ENCODE measurements around the gene APCS. TPM values are rescaled to one million over a fixed set of nuclear protein-coding genes. Genes with fewer than 3 reads are reported as not detected.

The APCS gene
- total RNA-seq, 1 experiment from 2014 or later = not detected

GRCh38 chr1:159580340-159580739 lies 7.3 kb upstream of the APCS start:
- Histone ChIP-seq H3K4me1 (ENCODE audit: insufficient read depth, low read length) (peaks cover 10% of the 10 kb centered on the region), H3K27me3 (ENCODE audit: low read length) (peaks cover 18% of the 10 kb centered on the region), H4K20me1 (ENCODE audit: low read length) (no peaks in the 10 kb centered on the region), H3K9me2 (replicated peaks; ENCODE audit: low read length) (no peaks in the 10 kb centered on the region), H3K27ac (ENCODE audit: low read length) (no peak overlapping the region), H3K4me2 (ENCODE audit: low read length) (0 out of 2 replicates have a peak overlapping the region, but pooled peaks have one; percentile 5), H3F3A (ENCODE audit: low read length, unreplicated experiment) (no peaks in the 10 kb centered on the region), H3K36me3 (ENCODE audit: low read depth, low read length) (no peaks in the 10 kb centered on the region), H3K4me3 (ENCODE audit: low read length) (no peak overlapping the region), H3K9ac (ENCODE audit: low read length) (no peak overlapping the region), H2AFZ (ENCODE audit: low read length) (no peak overlapping the region), H3K9me3 (ENCODE audit: low read length) (no peaks in the 10 kb centered on the region; the same call in 1 of the 2 replicates), H3K79me2 (ENCODE audit: low read length) (no peaks in the 10 kb centered on the region)
- intact Hi-C loops (cut with micrococcal nuclease) = no loop called here
- DNase-seq (peak; percentile 54), ATAC-seq (no peak)
- POLR2A ChIA-PET (ENCODE audit: unreplicated experiment) = no interaction called here
- CTCF ChIA-PET = interaction anchor here (0.5 kb wide), 1 partner anchor 123 kb away, joined by 3 read pairs; no protein-coding TSS in a partner anchor
- no peak for TF ChIP-seq EZH2 (IDR thresholded peaks at IDR 0.05; ENCODE audit: low read length, unreplicated experiment)
- TF ChIP-seq CTCF (conservative IDR thresholded peaks at IDR 0.05; ENCODE audit: low read depth, low read length) = no peak
- BruUV-seq (replicated peaks) = no TSS peak

DNA sequence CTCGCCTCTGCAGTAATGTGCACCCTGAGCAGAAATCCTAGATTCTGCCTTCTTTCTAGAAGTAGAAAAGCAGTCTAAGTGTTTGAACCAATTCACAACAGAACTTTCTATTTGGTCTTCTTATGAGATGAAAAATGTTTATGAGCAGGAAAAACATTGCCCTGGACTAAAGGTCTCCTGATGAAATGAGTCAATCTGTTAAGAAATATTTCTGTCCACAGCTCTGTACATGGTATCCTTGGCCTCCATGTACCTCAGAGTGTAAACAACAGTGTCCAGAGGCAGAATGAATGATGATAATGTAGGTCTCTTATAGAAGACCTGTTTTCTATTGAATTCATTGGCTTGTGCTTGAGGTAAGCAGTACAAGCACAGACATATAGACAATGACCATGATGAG lies 6.2 kb upstream of the APCS start:
- ChIA-PET POLR2A (ENCODE audit: unreplicated experiment) (no interaction called here), CTCF (no interaction called here)
- DNase-seq (no peak), ATAC-seq (no peak)
- Histone ChIP-seq H3K4me3 (ENCODE audit: low read length) (no peak overlapping the region), H3F3A (ENCODE audit: low read length, unreplicated experiment) (no peaks in the 10 kb centered on the region), H3K4me2 (ENCODE audit: low read length) (no peak overlapping the region), H3K27me3 (ENCODE audit: low read length) (peaks cover 9% of the 10 kb centered on the region), H3K9ac (ENCODE audit: low read length) (no peak overlapping the region), H3K27ac (ENCODE audit: low read length) (no peak overlapping the region), H2AFZ (ENCODE audit: low read length) (no peak overlapping the region), H3K79me2 (ENCODE audit: low read length) (no peaks in the 10 kb centered on the region), H3K9me3 (ENCODE audit: low read length) (no peaks in the 10 kb centered on the region), H4K20me1 (ENCODE audit: low read length) (no peaks in the 10 kb centered on the region), H3K9me2 (replicated peaks; ENCODE audit: low read length) (no peaks in the 10 kb centered on the region), H3K36me3 (ENCODE audit: low read depth, low read length) (no peaks in the 10 kb centered on the region), H3K4me1 (ENCODE audit: insufficient read depth, low read length) (peaks cover 10% of the 10 kb centered on the region)
- TF ChIP-seq CTCF (conservative IDR thresholded peaks at IDR 0.05; ENCODE audit: low read depth, low read length) (no peak), EZH2phosphoT487 (IDR thresholded peaks at IDR 0.05; ENCODE audit: borderline replicate concordance, low read length) (no peak)
- intact Hi-C loops (cut with micrococcal nuclease) = no loop called here
- BruUV-seq (replicated peaks) = no TSS peak

GRCh38 chr1:159584536-159584935 lies 3.1 kb upstream of the APCS start:
- TF ChIP-seq EZH2phosphoT487 (IDR thresholded peaks at IDR 0.05; ENCODE audit: borderline replicate concordance, low read length) = no peak
- TF ChIP-seq EZH2 (IDR thresholded peaks at IDR 0.05; ENCODE audit: low read length, unreplicated experiment) = no peak
- no peak for TF ChIP-seq CTCF (conservative IDR thresholded peaks at IDR 0.05; ENCODE audit: low read depth, low read length)
- intact Hi-C loops (cut with micrococcal nuclease) = no loop called here
- Histone ChIP-seq H3K4me1 (ENCODE audit: insufficient read depth, low read length) (peaks cover 10% of the 10 kb centered on the region), H3K27ac (ENCODE audit: low read length) (no peak overlapping the region), H3K27me3 (ENCODE audit: low read length) (peaks cover 18% of the 10 kb centered on the region; the same call in 1 of the 2 replicates), H4K20me1 (ENCODE audit: low read length) (no peaks in the 10 kb centered on the region), H3K9me3 (ENCODE audit: low read length) (no peaks in the 10 kb centered on the region), H2AFZ (ENCODE audit: low read length) (no peak overlapping the region), H3F3A (ENCODE audit: low read length, unreplicated experiment) (no peaks in the 10 kb centered on the region), H3K4me3 (ENCODE audit: low read length) (no peak overlapping the region), H3K9me2 (replicated peaks; ENCODE audit: low read length) (no peaks in the 10 kb centered on the region), H3K79me2 (ENCODE audit: low read length) (no peaks in the 10 kb centered on the region), H3K4me2 (ENCODE audit: low read length) (no peak overlapping the region), H3K36me3 (ENCODE audit: low read depth, low read length) (no peaks in the 10 kb centered on the region), H3K9ac (ENCODE audit: low read length) (no peak overlapping the region)
- ChIA-PET CTCF (no interaction called here), POLR2A (ENCODE audit: unreplicated experiment) (no interaction called here)
- no peak for ATAC-seq
- DNase-seq = no peak
- BruUV-seq (replicated peaks) = no TSS peak

Data from PC-3 (cell line).